HFFc6 (cell line): ENCODE data around the gene LRRC38. TPM values are rescaled to one million over a fixed set of nuclear protein-coding genes. Genes with fewer than 3 reads are reported as not detected.

Experiments
- DNase-seq: peaks from one replicate; pipeline ENCODE4 v3.0.0-alpha.2; 2018
- H3K27ac Mint-ChIP-seq: 2 replicates; pipeline ENCODE4 v1.8.0; 2020; ENCODE audit warnings: mild to moderate bottlenecking, mixed read lengths
- H3K27me3 Mint-ChIP-seq: 2 replicates; pipeline ENCODE4 v1.8.0; 2021; ENCODE audit warnings: mild to moderate bottlenecking, moderate library complexity, mixed read lengths; ENCODE audit not compliant: insufficient read depth
- H3K36me3 Mint-ChIP-seq: 2 replicates; pipeline ENCODE4 v1.8.0; 2021; ENCODE audit warnings: low read depth, mixed read lengths
- H3K4me1 Mint-ChIP-seq: 2 replicates; pipeline ENCODE4 v1.8.0; 2020; ENCODE audit warnings: low read depth, mixed read lengths
- H3K4me3 Mint-ChIP-seq: 2 replicates; pipeline ENCODE4 v1.8.0; 2020; ENCODE audit warnings: mild to moderate bottlenecking, moderate library complexity, mixed read lengths
- H3K9me3 Mint-ChIP-seq: 2 replicates; pipeline ENCODE4 v1.8.0; 2020; ENCODE audit warnings: mild to moderate bottlenecking, mixed read lengths
- total RNA-seq, 6 experiments: library from RNA; stranded (reverse); fragmentation: NEBNext Ultra II Directional; extraction: Animal tissue kit (Norgen Biotek cat#: 25700); gene quantifications; 2 replicates in 1 of 6; 3 replicates in 5 of 6; pipeline ENCODE4 v1.2.3, GENCODE V29; 2021
- TF ChIP-seq, protein P1 (sequence below): fragments of 200-600 bp; sonication (generic); IDR thresholded peaks from 2 replicates; pipeline ENCODE4 v1.5.0; 2021; ENCODE audit warnings: antibody characterized with exemption, mild to moderate bottlenecking

LRRC38 gene
- total RNA-seq, 6 experiments from 2014 or later, result not detected

DNA sequence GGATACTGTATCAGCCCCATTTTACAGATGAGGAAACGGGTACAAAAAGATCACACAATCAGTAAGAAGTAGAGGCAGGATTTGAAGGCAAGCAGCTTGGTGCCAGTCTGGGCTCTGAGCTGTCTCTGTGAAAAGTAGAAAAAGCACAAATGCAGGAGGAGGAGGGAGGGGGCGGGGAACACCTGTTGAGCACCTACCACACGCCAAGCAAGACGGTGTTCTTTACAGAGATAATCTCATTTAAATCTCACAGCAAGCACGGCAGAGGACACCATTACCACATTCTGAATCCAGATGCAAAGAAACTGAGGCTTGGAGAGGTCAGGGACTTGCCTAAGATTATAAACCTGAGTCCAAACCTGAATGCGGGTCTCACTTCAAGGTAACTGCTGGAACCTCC, 3.3 kb downstream of the LRRC38 start:
- Mint-ChIP-seq H3K27me3 (no peaks in the 10 kb centered on the region; the same call in 1 of the 2 replicates), H3K36me3 (no peaks in the 10 kb centered on the region; the same call in 1 of the 2 replicates), H3K4me1 (no peaks in the 10 kb centered on the region), H3K4me3 (no peak overlapping the region), H3K9me3 (peaks cover 41% of the 10 kb centered on the region), H3K27ac (no peak overlapping the region)
- DNase-seq, result no peak
- TF ChIP-seq, protein P1, sequence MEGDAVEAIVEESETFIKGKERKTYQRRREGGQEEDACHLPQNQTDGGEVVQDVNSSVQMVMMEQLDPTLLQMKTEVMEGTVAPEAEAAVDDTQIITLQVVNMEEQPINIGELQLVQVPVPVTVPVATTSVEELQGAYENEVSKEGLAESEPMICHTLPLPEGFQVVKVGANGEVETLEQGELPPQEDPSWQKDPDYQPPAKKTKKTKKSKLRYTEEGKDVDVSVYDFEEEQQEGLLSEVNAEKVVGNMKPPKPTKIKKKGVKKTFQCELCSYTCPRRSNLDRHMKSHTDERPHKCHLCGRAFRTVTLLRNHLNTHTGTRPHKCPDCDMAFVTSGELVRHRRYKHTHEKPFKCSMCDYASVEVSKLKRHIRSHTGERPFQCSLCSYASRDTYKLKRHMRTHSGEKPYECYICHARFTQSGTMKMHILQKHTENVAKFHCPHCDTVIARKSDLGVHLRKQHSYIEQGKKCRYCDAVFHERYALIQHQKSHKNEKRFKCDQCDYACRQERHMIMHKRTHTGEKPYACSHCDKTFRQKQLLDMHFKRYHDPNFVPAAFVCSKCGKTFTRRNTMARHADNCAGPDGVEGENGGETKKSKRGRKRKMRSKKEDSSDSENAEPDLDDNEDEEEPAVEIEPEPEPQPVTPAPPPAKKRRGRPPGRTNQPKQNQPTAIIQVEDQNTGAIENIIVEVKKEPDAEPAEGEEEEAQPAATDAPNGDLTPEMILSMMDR, result no peak

DNA sequence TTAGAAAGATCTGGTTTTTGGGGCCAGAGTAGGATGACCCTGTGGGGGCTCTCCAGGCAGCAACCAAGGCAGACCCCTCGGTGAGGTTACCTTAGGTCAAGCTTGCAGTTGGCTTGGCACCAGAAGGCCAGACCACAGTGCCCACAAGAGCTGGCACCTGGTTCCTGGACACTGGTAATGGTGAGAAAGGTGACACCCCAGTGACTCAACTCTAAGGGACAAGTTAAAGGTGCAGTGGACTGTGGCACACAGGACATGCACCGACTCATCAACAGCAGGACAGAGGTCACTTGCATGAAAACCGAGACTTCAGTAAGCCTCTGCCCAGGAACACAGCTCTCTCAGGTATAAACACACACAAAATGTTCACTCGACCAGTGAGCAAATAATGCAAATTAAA, 6.7 kb downstream of the LRRC38 start:
- no peak for DNase-seq
- Mint-ChIP-seq H3K27me3 (no peaks in the 10 kb centered on the region; the same call in 1 of the 2 replicates), H3K9me3 (peaks cover 46% of the 10 kb centered on the region), H3K4me3 (no peak overlapping the region), H3K27ac (no peak overlapping the region), H3K4me1 (no peaks in the 10 kb centered on the region), H3K36me3 (peaks cover 6% of the 10 kb centered on the region; the same call in 1 of the 2 replicates)
- TF ChIP-seq, protein P1, result no peak

DNA sequence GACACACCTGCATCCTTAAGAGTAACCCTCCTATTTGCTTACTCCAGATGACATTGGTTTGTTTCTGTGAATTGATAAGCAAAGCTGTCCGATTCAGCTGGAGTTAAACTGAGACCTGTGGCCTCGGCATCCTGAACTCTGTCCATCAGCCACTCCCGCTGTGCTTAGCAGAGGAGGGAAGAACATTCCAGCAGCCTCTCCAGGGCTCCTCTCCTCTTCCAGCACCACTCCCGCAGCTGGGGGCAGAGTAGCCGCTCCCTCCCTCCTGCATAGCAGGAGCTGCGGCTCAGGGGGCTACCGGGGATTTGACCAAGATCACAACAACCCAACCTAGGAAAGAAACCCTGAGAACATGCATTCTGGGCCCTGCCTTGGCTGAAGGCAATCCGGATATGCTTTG, 8.8 kb downstream of the LRRC38 start:
- no peaks in the 10 kb centered on the region; the same call in 1 of the 2 replicates for H3K27me3 Mint-ChIP-seq
- H3K9me3 Mint-ChIP-seq, result peaks cover 38% of the 10 kb centered on the region
- peaks cover 6% of the 10 kb centered on the region; the same call in 1 of the 2 replicates for H3K36me3 Mint-ChIP-seq
- DNase-seq, result no peak
- TF ChIP-seq, protein P1, result no peak
- no peak overlapping the region for H3K27ac Mint-ChIP-seq
- H3K4me1 Mint-ChIP-seq, result no peaks in the 10 kb centered on the region
- no peak overlapping the region for H3K4me3 Mint-ChIP-seq

DNA sequence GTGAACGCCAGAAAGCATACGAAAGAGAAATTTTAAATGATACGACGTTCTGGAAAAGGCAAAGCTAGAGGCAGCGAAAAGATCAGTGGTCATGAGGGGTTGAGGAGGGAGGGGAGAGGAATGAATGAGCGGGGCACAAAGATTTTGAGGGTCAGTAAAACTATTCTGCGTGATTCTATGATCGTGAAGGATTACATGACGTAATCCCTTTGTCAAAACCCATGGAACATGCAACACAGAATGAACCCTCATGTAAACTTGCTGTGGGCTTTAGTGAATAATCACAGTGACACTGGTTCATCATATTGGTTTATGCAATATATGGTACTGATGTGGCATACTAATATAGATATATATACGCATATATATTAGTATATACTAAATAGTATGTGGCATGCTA, 13.0 kb downstream of the LRRC38 start:
- Mint-ChIP-seq H3K4me3 (no peak overlapping the region), H3K27ac (no peak overlapping the region), H3K36me3 (peaks cover 12% of the 10 kb centered on the region; the same call in 1 of the 2 replicates), H3K4me1 (no peaks in the 10 kb centered on the region), H3K27me3 (peaks cover 1% of the 10 kb centered on the region), H3K9me3 (peaks cover 50% of the 10 kb centered on the region)
- no peak for DNase-seq
- TF ChIP-seq, protein P1, result no peak

DNA sequence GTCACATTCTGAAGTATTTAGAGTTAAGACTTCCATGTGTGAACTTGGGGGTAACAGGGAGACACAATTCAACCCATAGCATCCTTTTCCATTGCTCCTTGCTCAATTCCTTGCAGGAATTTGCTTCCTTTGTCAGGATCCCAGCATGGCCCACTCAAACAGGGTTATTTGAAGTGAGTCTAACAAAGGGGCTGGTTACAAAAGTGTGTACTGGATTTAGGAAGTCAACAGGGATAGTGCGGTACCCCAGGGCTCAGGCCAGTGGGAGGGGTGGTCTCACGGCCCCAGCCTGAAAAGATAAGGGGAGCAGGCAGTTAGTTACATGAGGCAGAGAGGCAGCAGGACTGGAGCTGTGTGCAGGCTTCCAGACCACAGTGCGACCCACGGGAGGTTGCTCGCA, 14.4 kb downstream of the LRRC38 start:
- Mint-ChIP-seq H3K36me3 (peaks cover 12% of the 10 kb centered on the region; the same call in 1 of the 2 replicates), H3K27me3 (peaks cover 1% of the 10 kb centered on the region), H3K4me1 (no peaks in the 10 kb centered on the region), H3K27ac (no peak overlapping the region), H3K9me3 (peaks cover 55% of the 10 kb centered on the region), H3K4me3 (no peak overlapping the region)
- no peak for DNase-seq
- TF ChIP-seq, protein P1, result no peak

DNA sequence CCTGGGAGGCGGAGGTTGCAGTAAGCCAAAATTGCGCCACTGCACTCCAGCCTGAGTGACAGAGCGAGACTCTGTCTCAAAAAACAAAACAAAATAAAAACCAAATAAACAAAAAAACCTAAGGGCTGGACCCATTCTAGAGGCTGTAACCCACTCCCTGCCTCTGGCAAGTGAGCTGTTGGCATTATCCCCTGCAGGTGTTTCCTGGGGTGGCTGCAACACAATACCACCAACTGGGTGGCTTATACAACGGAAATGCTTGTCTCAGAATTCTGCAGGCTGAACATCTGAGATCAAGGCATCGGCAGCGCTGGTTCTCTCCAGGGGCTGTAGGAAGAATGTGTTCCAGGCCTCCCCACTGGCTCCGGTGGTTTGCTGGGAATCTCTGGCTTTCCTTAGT, 15.2 kb downstream of the LRRC38 start:
- Mint-ChIP-seq H3K27ac (no peak overlapping the region), H3K9me3 (peaks cover 59% of the 10 kb centered on the region), H3K36me3 (peaks cover 12% of the 10 kb centered on the region; the same call in 1 of the 2 replicates), H3K4me3 (no peak overlapping the region), H3K4me1 (no peaks in the 10 kb centered on the region), H3K27me3 (peaks cover 1% of the 10 kb centered on the region)
- TF ChIP-seq, protein P1, result no peak
- DNase-seq, result no peak
